CD4-positive, alpha-beta T cell treated with Interleukin-15 for 4 hours (primary cell): ENCODE data around the gene HAO2.
"Not testable (repeated sequence)": the region's sequence is repeated elsewhere in the genome, so short reads cannot be mapped to it uniquely, and the experiment has no call there.

Source experiments
- DNase-seq: peaks from one replicate; pipeline ENCODE4 v3.0.0-alpha.2; 2020; ENCODE audit warnings: low spot score

The HAO2 gene

GRCh38 chr1:119345398-119345797 lies 23.2 kb upstream of the HAO2 start:
- no peak for DNase-seq

GRCh38 chr1:119347858-119348257 lies 20.7 kb upstream of the HAO2 start:
- no peak for DNase-seq

- DNase-seq: no peak
Measured at GRCh38 chr1:119348941-119349340, 19.6 kb upstream of the HAO2 start.

GRCh38 chr1:119350866-119351265 lies 17.7 kb upstream of the HAO2 start:
- not testable (repeated sequence) for DNase-seq

GRCh38 chr1:119351997-119352396 lies 16.6 kb upstream of the HAO2 start:
- DNase-seq: no peak

- no peak for DNase-seq
Measured at GRCh38 chr1:119353836-119354235, 14.7 kb upstream of the HAO2 start.

GRCh38 chr1:119358636-119359035 lies 9.9 kb upstream of the HAO2 start:
- no peak for DNase-seq

- no peak for DNase-seq
Measured at GRCh38 chr1:119359730-119360129, 8.9 kb upstream of the HAO2 start.

- DNase-seq: no peak
Measured at GRCh38 chr1:119361205-119361604, 7.4 kb upstream of the HAO2 start.

GRCh38 chr1:119361620-119362344 lies 6.8 kb upstream of the HAO2 start:
- DNase-seq: no peak

GRCh38 chr1:119363162-119363561 lies 5.4 kb upstream of the HAO2 start:
- DNase-seq: no peak

GRCh38 chr1:119364640-119365039 lies 3.9 kb upstream of the HAO2 start:
- DNase-seq: no peak

- no peak for DNase-seq
Measured at GRCh38 chr1:119366424-119366823, 2.2 kb upstream of the HAO2 start.

- DNase-seq: no peak
Measured at GRCh38 chr1:119367432-119368124, 1.0 kb upstream of the HAO2 start.

GRCh38 chr1:119370748-119371147 lies 2.2 kb downstream of the HAO2 start:
- DNase-seq: no peak

- no peak for DNase-seq
Measured at GRCh38 chr1:119371815-119372214, 3.2 kb downstream of the HAO2 start.

GRCh38 chr1:119372503-119373086 lies 4.0 kb downstream of the HAO2 start:
- no peak for DNase-seq

- DNase-seq: no peak
Measured at GRCh38 chr1:119373465-119373864, 4.9 kb downstream of the HAO2 start.

GRCh38 chr1:119374208-119374874 lies 5.8 kb downstream of the HAO2 start:
- DNase-seq: no peak

- no peak for DNase-seq
Measured at GRCh38 chr1:119375366-119375765, 6.8 kb downstream of the HAO2 start.

GRCh38 chr1:119376594-119376993 lies 8.0 kb downstream of the HAO2 start:
- DNase-seq: no peak

GRCh38 chr1:119377594-119377993 lies 9.0 kb downstream of the HAO2 start:
- not testable (repeated sequence) for DNase-seq

GRCh38 chr1:119379117-119379516 lies 10.5 kb downstream of the HAO2 start:
- DNase-seq: no peak
